ENCODE results near the gene DENND4B.
"Not testable (repeated sequence)": the region's sequence is repeated elsewhere in the genome, so short reads cannot be mapped to it uniquely, and the experiment has no call there.

Gene DENND4B

GRCh38 chr1:153926405-153926804 is 20.1 kb downstream of the DENND4B start:
- no peak for DNase-seq (ENCODE audit: low read depth)

GRCh38 chr1:153922972-153923925 is 23.3 kb downstream of the DENND4B start, which contains the start of gene GATAD2B:
TSS of gene GATAD2B (minus strand) at chr1:153922972. CDS start at chr1:153828347, 94,625 bp downstream.
- DNase-seq (ENCODE audit: low read depth) = peak; percentile 99

- no peak for DNase-seq (ENCODE audit: low read depth)
Observed at GRCh38 chr1:153922076-153922971, 24.2 kb downstream of the DENND4B start.

GRCh38 chr1:153921803-153922075 is 24.8 kb downstream of the DENND4B start:
- no peak for DNase-seq (ENCODE audit: low read depth)

- DNase-seq (ENCODE audit: low read depth) = no peak
Observed at GRCh38 chr1:153921080-153921802, 25.3 kb downstream of the DENND4B start.

GRCh38 chr1:153919876-153920852 is 26.4 kb downstream of the DENND4B start:
- DNase-seq (ENCODE audit: low read depth) = no peak

- no peak for DNase-seq (ENCODE audit: low read depth)
Observed at GRCh38 chr1:153916297-153916696, 30.2 kb downstream of the DENND4B start.

- no peak for DNase-seq (ENCODE audit: low read depth)
Observed at GRCh38 chr1:153912349-153912748, 34.2 kb downstream of the DENND4B start.

GRCh38 chr1:153910560-153910959 is 36.0 kb downstream of the DENND4B start:
- not testable (repeated sequence) for DNase-seq (ENCODE audit: low read depth)

GRCh38 chr1:153908071-153908470 is 38.4 kb downstream of the DENND4B start:
- no peak for DNase-seq (ENCODE audit: low read depth)

- DNase-seq (ENCODE audit: low read depth) = no peak
Observed at GRCh38 chr1:153907134-153907533, 39.4 kb downstream of the DENND4B start.

- no peak for DNase-seq (ENCODE audit: low read depth)
Observed at GRCh38 chr1:153906396-153906795, 40.1 kb downstream of the DENND4B start.

GRCh38 chr1:153905908-153906307 is 40.6 kb downstream of the DENND4B start:
- DNase-seq (ENCODE audit: low read depth) = not testable (repeated sequence)

- no peak for DNase-seq (ENCODE audit: low read depth)
Observed at GRCh38 chr1:153903841-153904455, 42.6 kb downstream of the DENND4B start.

- no peak for DNase-seq (ENCODE audit: low read depth)
Observed at GRCh38 chr1:153899509-153899908, 47.0 kb downstream of the DENND4B start.

- DNase-seq (ENCODE audit: low read depth) = not testable (repeated sequence)
Observed at GRCh38 chr1:153895866-153896265, 50.7 kb downstream of the DENND4B start.

- DNase-seq (ENCODE audit: low read depth) = not testable (repeated sequence)
Observed at GRCh38 chr1:153891042-153891441, 55.5 kb downstream of the DENND4B start.

GRCh38 chr1:153888533-153888932 is 58.0 kb downstream of the DENND4B start:
- no peak for DNase-seq (ENCODE audit: low read depth)

- DNase-seq (ENCODE audit: low read depth) = no peak
Observed at GRCh38 chr1:153886127-153886526, 60.4 kb downstream of the DENND4B start.

- no peak for DNase-seq (ENCODE audit: low read depth)
Observed at GRCh38 chr1:153883223-153883622, 63.3 kb downstream of the DENND4B start.

Data from T follicular helper cell (primary cell).